GM12878 (cell line): ENCODE measurements around the gene ABCA4. TPM values are rescaled to one million over a fixed set of nuclear protein-coding genes. Genes with fewer than 3 reads are reported as not detected.

Experiments
- ATAC-seq: fragments of 200-7000 bp; cut with Tn5 transposase; 3 replicates; pipeline ENCODE4 v1.9.1; 2020; ENCODE audit warnings: mild to moderate bottlenecking, moderate library complexity
- BruUV-seq: library from RNA; stranded (reverse); fragments of 400-500 nt; replicated peaks from 2 replicates; lab custom pipeline; 2021; lab: Mats Ljungman, UMichigan
- CTCF ChIA-PET: fragments of 300-600 bp; sonication (Branson Sonifier 250); formaldehyde crosslinking; extraction: SDS; loops from one replicate; lab custom pipeline; 2021; ENCODE audit warnings: inconsistent platforms; lab: Yijun Ruan, JAX
- POLR2A ChIA-PET: fragments of 350-600 bp; formaldehyde crosslinking; extraction: SDS; loops from one replicate; lab custom pipeline; 2021; ENCODE audit warnings: inconsistent platforms; lab: Charles Lee
- RAD21 ChIA-PET: fragments of 300-600 bp; sonication (Branson Sonifier 250); formaldehyde crosslinking; loops from one replicate; lab custom pipeline; 2023; ENCODE audit warnings: antibody characterized with exemption; ENCODE audit not compliant: unreplicated experiment; lab: Charles Lee
- SMC1A ChIA-PET: fragments of 300-600 bp; sonication (Branson Sonifier 250); formaldehyde crosslinking; loops from one replicate; lab custom pipeline; 2023; ENCODE audit not compliant: unreplicated experiment, uncharacterized antibody; lab: Charles Lee
- DNase-seq: peaks from one replicate; pipeline ENCODE4 v3.0.0-alpha.2; 2011; ENCODE audit warnings: low read depth, low spot score
- FAIRE-seq: peaks from 3 replicates; lab custom pipeline; 2011; peaks lifted over from hg19 to GRCh38; lab: Jason Lieb, UNC
- H2AFZ ChIP-seq: 2 replicates; pipeline ENCODE4 v1.6.0; 2011; ENCODE audit warnings: low read depth, low read length, control low read depth; ENCODE audit not compliant: control insufficient read depth
- H3K27ac ChIP-seq: 2 replicates; pipeline ENCODE4 v1.5.1; 2011; ENCODE audit warnings: control low read depth; ENCODE audit not compliant: control insufficient read depth, insufficient read depth
- H3K27me3 ChIP-seq, 2 experiments: replicated peaks in 1 of 2; 2 replicates each; pipeline versions ENCODE4 v1.6.0 to v1.6.1; 2011; ENCODE audit warnings: low read length in 1 of 2; ENCODE audit not compliant: control insufficient read depth in 2 of 2, insufficient read depth in 2 of 2
- H3K36me3 ChIP-seq, 2 experiments: 2 replicates each; pipeline ENCODE4 v1.5.1; 2011; ENCODE audit warnings: low read length in 1 of 2; ENCODE audit not compliant: control insufficient read depth in 2 of 2, insufficient read depth in 2 of 2
- H3K4me1 ChIP-seq: 2 replicates; pipeline ENCODE4 v1.6.1; 2011; ENCODE audit warnings: mild to moderate bottlenecking, low read length, moderate library complexity, mixed read lengths; ENCODE audit not compliant: control insufficient read depth, insufficient read depth
- H3K4me2 ChIP-seq: 2 replicates; pipeline ENCODE4 v1.6.0; 2011; ENCODE audit warnings: control low read depth; ENCODE audit not compliant: control insufficient read depth, insufficient read depth
- H3K4me3 ChIP-seq: fragments of 200-600 bp; sonication (generic); 2 replicates; pipeline ENCODE4 v1.5.1; 2016
- H3K79me2 ChIP-seq: 2 replicates; pipeline ENCODE4 v1.6.0; 2011; ENCODE audit warnings: low read length; ENCODE audit not compliant: control insufficient read depth, insufficient read depth
- H3K9ac ChIP-seq: 2 replicates; pipeline ENCODE4 v1.8.0; 2011; ENCODE audit warnings: low read length, control low read depth, mixed read lengths; ENCODE audit not compliant: control insufficient read depth, insufficient read depth
- H3K9me3 ChIP-seq: replicated peaks from 3 replicates; pipeline ENCODE4 v1.5.1; 2011; ENCODE audit warnings: mild to moderate bottlenecking, low read length; ENCODE audit not compliant: control insufficient read depth, insufficient read depth
- H4K20me1 ChIP-seq: 2 replicates; pipeline ENCODE4 v1.6.0; 2011; ENCODE audit not compliant: control insufficient read depth, insufficient read depth
- CHD1 ChIP-seq: IDR thresholded peaks from 2 replicates; pipeline ENCODE4 v1.6.1; 2012; ENCODE audit warnings: low read depth, low read length, improper control_type of control experiment
- DPF2 ChIP-seq: fragments of 450-650 bp; IDR thresholded peaks from 2 replicates; pipeline ENCODE4 v1.6.1; 2017; ENCODE audit warnings: mild to moderate bottlenecking
- E2F8 ChIP-seq: fragments of 450-650 bp; IDR thresholded peaks from 2 replicates; pipeline ENCODE4 v1.6.1; 2018; ENCODE audit warnings: mild to moderate bottlenecking, low read depth, moderate library complexity; ENCODE audit not compliant: partially characterized antibody
- EP300 ChIP-seq, 2 experiments: fragments of 150-350 bp in 1 of 2; IDR thresholded peaks; 2 replicates each; pipeline ENCODE4 v1.6.1; 2011 to 2012; ENCODE audit warnings: low read depth in 2 of 2, low read length in 2 of 2, borderline replicate concordance in 1 of 2, improper control_type of control experiment in 1 of 2, inconsistent platforms in 1 of 2; ENCODE audit not compliant: control insufficient read depth in 1 of 2
- MTA2 ChIP-seq: fragments of 450-650 bp; IDR thresholded peaks from 2 replicates; pipeline ENCODE4 v1.6.1; 2016; ENCODE audit warnings: low read depth, mild to moderate bottlenecking, moderate library complexity
- PAX5 ChIP-seq: IDR thresholded peaks from 2 replicates; pipeline ENCODE4 v1.6.1; 2011; ENCODE audit warnings: low read depth, low read length, borderline replicate concordance
- PRDM15 ChIP-seq: fragments of 450-650 bp; formaldehyde crosslinking; IDR thresholded peaks from 2 replicates; pipeline ENCODE4 v1.4.0; 2020; ENCODE audit warnings: mild to moderate bottlenecking, moderate library complexity
- SIX5 ChIP-seq: IDR thresholded peaks from 2 replicates; pipeline ENCODE4 v1.6.1; 2011; ENCODE audit warnings: mild to moderate bottlenecking, low read depth, low read length, moderate library complexity; ENCODE audit not compliant: severe bottlenecking
- SUZ12 ChIP-seq: fragments of 200-600 bp; sonication (generic); IDR thresholded peaks from one replicate; pipeline ENCODE4 v1.6.1; 2018; ENCODE audit warnings: antibody characterized with exemption, mild to moderate bottlenecking; ENCODE audit not compliant: unreplicated experiment
- TCF12 ChIP-seq: IDR thresholded peaks from 2 replicates; pipeline ENCODE4 v1.6.1; 2011; ENCODE audit warnings: low read depth, mild to moderate bottlenecking, low read length
- ZSCAN29 ChIP-seq: fragments of 450-650 bp; IDR thresholded peaks from 2 replicates; pipeline ENCODE4 v1.6.1; 2017; ENCODE audit warnings: mild to moderate bottlenecking, moderate library complexity
- WGBS: methylation state at CpG from one replicate; pipeline ENCODE4 v1.1.6; 2016; ENCODE audit warnings: low lambda C conversion rate; ENCODE audit not compliant: insufficient replicate concordance, insufficient coverage; ENCODE audit errors: missing lambda C conversion rate; 5-methylcytosine and 5-hydroxymethylcytosine counted together
- in situ Hi-C: fragments of 300-500 bp; cut with MboI; formaldehyde crosslinking; loops from 9 replicates; pipeline ENCODE4 v1.14.3; 2018; ENCODE audit warnings: mixed read lengths
- intact Hi-C: fragments of 100-400 bp; cut with micrococcal nuclease; formaldehyde crosslinking; loops from one replicate; pipeline ENCODE4 v1.14.2; 2022; ENCODE audit not compliant: unreplicated experiment
- polyA plus RNA-seq, 11 experiments: library from polyadenylated mRNA; depleted of rRNA in 4 of 11; unstranded in 6 of 11; stranded (reverse) in 5 of 11; fragments of >200 nt; fragmentation: Nextera tagmentation in 4 of 11; fragmentation: Illumina TruSeq in 1 of 11; extraction: Ambion mirVana in 4 of 11; extraction: Trizol in 1 of 11; gene quantifications; 1 replicate in 1 of 11; 2 replicates in 10 of 11; pipeline versions ENCODE4 v1.2.1 to v1.2.3, GENCODE V29; 2011 to 2016; ENCODE audit warnings: inconsistent platforms in 2 of 11, missing spikeins in 2 of 11, low read depth in 1 of 11
- total RNA-seq, 4 experiments: library from RNA; depleted of rRNA in 3 of 4; stranded (reverse); fragments of >200 nt in 3 of 4; fragmentation: Illumina TruSeq in 1 of 4; extraction: Trizol in 1 of 4; gene quantifications; 2 replicates each; pipeline versions ENCODE4 v1.2.1 to v1.2.3, GENCODE V29; 2013 to 2021
- TF ChIP-seq, protein P1 (sequence below): fragments of 450-650 bp; formaldehyde crosslinking; IDR thresholded peaks from 2 replicates; pipeline ENCODE4 v1.4.0; 2022; ENCODE audit warnings: mild to moderate bottlenecking, moderate library complexity
- TF ChIP-seq, protein P2 (sequence below): IDR thresholded peaks from 2 replicates; pipeline ENCODE4 v1.6.1; 2012; ENCODE audit warnings: low read depth, low read length, improper control_type of control experiment

The ABCA4 gene
- total and polyA plus RNA-seq, 10 of the 15 experiments (the other 5 are each of a cell fraction or from before 2014, with no cell fraction given), result 0.03 to 0.28 (median 0.11) TPM; not detected in 3

DNA sequence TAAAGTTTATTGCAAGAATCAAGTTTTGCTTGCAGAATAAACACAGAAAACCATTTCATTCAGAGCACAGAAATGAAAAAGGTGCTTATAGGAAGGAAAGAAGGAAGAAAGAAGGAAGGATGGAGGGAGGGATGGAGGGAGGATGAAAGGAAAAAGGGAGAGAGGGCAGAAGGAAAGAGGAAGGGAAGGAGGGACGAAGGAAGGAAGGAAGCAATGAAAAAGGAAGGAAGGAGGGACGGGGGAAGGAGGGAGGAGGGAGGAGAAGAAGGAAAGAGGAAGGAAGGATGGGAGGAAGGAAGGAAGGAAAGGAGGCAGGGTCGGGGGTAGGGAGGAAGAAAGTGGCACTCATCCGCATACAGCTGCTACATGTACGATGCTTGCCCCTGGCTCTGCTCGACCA is 106.9 kb downstream of the ABCA4 start:
- Histone ChIP-seq H3K4me1 (no peaks in the 10 kb centered on the region), H4K20me1 (no peaks in the 10 kb centered on the region), H3K79me2 (no peaks in the 10 kb centered on the region), H3K9ac (no peak overlapping the region), H3K27ac (no peak overlapping the region), H3K36me3 (no peaks in the 10 kb centered on the region), H3K4me2 (no peak overlapping the region), H3K9me3 (no peaks in the 10 kb centered on the region), H2AFZ (no peak overlapping the region), H3K4me3 (no peak overlapping the region), H3K27me3 (no peaks in the 10 kb centered on the region; a peak in 1 of 4 replicates)
- POLR2A ChIA-PET, result no interaction called here
- 16% methylated on average over 6 of the region's 6 CpGs for WGBS
- in situ Hi-C loops, result no loop called here
- RAD21 ChIA-PET, result no interaction called here
- no peak for FAIRE-seq
- CTCF ChIA-PET, result interaction anchor here (0.7 to 1.0 kb wide), 2 partner anchors 26 to 84 kb away, joined by 4 to 5 read pairs; no protein-coding TSS in a partner anchor
- no peak for ATAC-seq
- intact Hi-C loops, result no loop called here
- SMC1A ChIA-PET, result no interaction called here
- DNase-seq, result no peak
- no TSS peak for BruUV-seq
- TF ChIP-seq E2F8 (no peak), SIX5 (no peak), PAX5 (no peak), MTA2 (no peak), DPF2 (no peak), PRDM15 (no peak), EP300 (IDR thresholded peaks at IDR 0.05; ENCODE audit: borderline replicate concordance in 1 of 2, control insufficient read depth in 1 of 2, low read depth in 2 of 2, low read length in 2 of 2) (no peak), SUZ12 (no peak), ZSCAN29 (no peak), CHD1 (no peak), TCF12 (no peak)
- TF ChIP-seq, protein P1, sequence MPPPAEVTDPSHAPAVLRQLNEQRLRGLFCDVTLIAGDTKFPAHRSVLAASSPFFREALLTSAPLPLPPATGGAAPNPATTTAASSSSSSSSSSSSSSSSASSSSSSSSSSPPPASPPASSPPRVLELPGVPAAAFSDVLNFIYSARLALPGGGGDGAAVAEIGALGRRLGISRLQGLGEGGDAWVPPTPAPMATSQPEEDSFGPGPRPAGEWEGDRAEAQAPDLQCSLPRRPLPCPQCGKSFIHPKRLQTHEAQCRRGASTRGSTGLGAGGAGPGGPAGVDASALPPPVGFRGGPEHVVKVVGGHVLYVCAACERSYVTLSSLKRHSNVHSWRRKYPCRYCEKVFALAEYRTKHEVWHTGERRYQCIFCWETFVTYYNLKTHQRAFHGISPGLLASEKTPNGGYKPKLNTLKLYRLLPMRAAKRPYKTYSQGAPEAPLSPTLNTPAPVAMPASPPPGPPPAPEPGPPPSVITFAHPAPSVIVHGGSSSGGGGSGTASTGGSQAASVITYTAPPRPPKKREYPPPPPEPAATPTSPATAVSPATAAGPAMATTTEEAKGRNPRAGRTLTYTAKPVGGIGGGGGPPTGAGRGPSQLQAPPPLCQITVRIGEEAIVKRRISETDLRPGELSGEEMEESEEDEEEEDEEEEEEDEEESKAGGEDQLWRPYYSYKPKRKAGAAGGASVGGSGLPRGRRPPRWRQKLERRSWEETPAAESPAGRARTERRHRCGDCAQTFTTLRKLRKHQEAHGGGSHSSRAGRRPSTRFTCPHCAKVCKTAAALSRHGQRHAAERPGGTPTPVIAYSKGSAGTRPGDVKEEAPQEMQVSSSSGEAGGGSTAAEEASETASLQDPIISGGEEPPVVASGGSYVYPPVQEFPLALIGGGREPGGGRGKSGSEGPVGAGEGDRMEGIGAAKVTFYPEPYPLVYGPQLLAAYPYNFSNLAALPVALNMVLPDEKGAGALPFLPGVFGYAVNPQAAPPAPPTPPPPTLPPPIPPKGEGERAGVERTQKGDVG (CRISPR knock-in tag), result no peak
- TF ChIP-seq, protein P2, sequence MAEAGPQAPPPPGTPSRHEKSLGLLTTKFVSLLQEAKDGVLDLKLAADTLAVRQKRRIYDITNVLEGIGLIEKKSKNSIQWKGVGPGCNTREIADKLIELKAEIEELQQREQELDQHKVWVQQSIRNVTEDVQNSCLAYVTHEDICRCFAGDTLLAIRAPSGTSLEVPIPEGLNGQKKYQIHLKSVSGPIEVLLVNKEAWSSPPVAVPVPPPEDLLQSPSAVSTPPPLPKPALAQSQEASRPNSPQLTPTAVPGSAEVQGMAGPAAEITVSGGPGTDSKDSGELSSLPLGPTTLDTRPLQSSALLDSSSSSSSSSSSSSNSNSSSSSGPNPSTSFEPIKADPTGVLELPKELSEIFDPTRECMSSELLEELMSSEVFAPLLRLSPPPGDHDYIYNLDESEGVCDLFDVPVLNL, result no peak
